GM15510 (cell line): Measurements from ENCODE around the gene FIGNL2.

Source experiments
- POLR2A ChIP-seq: IDR thresholded peaks from 3 replicates; pipeline ENCODE4 v1.6.1; 2011; ENCODE audit warnings: borderline replicate concordance; ENCODE audit not compliant: insufficient read length; ENCODE audit errors: extremely low read depth

Gene FIGNL2

GRCh38 chr12:51820526-51821439 is 27.7 kb downstream of the FIGNL2 start:
- TF ChIP-seq POLR2A, result no peak

- TF ChIP-seq POLR2A, result no peak
These were observed 28.6 kb downstream of the FIGNL2 start for GRCh38 chr12:51819736-51820525.

GRCh38 chr12:51818566-51819300 is 29.8 kb downstream of the FIGNL2 start:
- TF ChIP-seq POLR2A, result no peak

DNA sequence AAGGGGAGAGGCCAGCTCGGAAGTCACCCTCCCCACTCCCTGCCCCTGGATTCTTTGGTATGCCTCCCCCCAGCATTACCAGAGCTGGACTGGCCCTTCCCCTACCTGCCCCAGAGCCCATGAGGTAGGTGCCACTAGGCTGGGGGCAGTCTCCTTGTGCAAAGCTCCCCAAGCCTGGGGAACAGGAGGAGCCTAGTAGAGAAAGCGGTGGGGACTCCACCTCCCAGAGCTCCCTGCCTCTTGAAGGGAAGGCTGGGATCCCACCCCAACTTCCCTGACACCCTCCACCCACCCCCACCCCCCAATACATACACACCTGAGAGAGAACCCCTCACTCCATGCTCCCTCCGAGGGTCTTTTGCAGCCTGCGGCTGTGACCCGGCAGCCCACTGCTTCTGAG is 30.4 kb downstream of the FIGNL2 start:
- TF ChIP-seq POLR2A, result no peak

GRCh38 chr12:51817027-51817953 is 31.2 kb downstream of the FIGNL2 start:
- TF ChIP-seq POLR2A, result no peak

DNA sequence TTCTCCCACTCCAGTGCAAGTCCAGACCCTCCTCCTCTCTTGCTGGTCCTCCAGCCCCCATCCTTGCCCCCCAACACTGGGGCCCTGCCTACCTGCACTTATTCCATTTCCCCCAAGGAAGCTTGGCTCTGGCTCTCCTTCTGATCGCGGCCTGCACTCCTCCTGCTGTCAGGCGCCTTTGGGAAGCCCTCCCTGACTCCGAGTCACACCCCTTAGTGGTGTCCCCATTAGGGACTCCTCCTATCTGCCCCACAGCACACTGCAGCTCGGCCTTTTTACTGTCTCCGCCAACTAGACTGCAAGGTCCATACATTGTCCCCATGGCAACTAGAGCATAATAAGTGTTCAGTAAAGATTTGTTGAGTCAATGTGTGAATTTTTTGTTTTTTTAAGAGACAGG is 32.9 kb downstream of the FIGNL2 start:
- TF ChIP-seq POLR2A, result no peak

GRCh38 chr12:51814311-51815088 is 34.0 kb downstream of the FIGNL2 start:
- no peak for TF ChIP-seq POLR2A

DNA sequence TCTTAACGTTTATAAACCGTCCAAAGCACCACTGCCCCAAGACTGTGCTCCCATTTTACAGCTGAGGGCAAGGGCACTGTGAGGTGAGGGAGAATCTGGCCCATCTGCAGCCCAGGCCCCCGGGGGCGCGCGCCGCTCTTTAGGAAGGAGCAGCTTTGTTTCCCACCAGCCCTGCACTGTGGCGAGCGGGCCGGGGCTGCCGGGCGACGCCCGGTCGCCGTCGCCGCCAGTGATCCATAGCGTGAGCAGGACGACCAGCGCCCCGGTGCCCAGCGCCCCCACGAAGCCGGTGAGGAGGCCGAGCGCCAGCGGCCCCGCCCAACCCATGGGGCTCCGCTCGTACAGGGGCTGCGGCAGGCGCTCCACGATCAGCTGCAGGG is 34.6 kb downstream of the FIGNL2 start:
- no peak for TF ChIP-seq POLR2A

DNA sequence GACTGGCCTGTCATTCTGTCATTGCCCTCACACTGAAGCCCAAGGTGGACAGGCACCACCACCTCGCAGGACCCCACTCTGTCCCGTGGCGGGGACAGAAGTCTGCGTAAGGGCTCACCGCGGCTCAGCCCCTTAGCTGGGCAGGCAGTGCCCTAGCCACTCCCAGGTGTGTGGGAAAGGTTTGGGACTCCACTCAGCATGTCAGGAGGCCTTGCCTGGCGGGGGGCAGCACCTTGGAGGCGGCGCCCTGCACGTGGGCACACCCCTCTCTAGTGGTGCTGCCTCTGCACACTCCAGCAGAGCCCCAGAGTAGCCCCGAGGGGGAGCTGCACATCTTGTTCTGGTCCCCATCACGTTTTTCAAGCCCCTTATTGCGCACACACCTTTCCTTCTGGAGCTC is 35.6 kb downstream of the FIGNL2 start:
- no peak for TF ChIP-seq POLR2A

DNA sequence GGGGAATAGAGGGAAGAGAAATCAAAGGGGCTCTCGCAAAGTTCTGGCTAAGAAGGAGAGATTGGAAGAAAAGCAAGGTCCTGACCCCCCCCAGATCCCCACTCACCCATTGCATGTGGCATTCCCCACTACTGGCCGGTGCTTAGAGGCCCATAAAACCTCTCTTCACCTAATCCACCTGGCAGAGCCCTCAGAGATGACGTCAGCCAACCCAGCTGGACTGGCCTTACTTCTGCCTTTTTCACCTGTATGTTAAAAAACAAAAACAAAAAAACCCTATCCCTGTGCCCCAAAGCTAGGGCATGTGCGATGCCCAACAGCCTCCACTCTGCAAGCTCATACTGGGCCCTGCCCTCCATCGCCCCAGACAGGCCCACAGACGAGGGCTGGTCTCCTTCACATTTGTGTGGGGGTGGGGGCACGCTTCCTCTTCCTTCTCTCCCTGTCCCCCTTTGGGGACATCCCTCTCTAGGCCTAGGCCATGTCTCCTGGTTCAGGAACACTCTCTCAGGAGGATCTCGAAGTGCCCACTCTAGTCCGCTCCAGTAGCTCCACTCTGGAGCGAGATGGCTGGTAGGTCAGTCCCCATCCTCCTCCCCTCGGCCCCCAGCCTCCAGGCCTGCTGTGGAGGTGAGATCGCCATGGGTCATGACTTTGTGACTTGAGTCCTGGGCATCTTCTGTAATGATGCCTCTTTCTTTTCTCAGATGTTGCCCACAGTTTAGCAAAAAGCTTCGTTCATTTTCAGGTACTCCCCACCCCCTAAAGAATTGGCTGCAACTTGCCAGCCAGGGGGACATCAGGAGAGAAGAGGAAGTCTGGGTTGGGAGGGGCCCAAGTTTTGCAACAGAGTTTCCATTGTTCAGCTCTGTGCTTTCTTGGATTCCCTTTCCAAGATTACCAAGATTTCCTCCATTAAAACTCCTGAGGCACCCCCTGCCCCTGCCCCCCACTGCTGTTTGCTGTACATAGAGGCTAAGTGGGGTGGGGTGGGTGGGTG is 37.0 kb downstream of the FIGNL2 start:
- TF ChIP-seq POLR2A, result no peak

GRCh38 chr12:51809193-51809592 is 39.3 kb downstream of the FIGNL2 start:
- TF ChIP-seq POLR2A, result no peak

DNA sequence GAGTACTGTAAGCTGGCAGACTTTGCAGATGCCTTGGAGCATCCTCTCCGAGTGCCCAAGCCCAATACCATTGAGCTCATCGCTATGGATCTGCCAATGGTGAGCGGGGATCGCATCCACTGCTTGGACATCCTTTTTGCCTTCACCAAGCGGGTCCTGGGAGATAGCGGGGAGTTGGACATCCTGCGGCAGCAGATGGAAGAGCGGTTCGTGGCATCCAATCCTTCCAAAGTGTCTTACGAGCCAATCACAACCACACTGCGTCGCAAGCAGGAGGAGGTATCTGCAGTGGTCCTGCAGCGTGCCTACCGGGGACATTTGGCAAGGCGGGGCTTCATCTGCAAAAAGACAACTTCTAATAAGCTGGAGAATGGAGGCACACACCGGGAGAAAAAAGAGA is 41.6 kb downstream of the FIGNL2 start:
- no peak for TF ChIP-seq POLR2A
